ENCODE data around the gene PPY.
"Not testable (repeated sequence)": the region's sequence is repeated elsewhere in the genome, so short reads cannot be mapped to it uniquely, and the experiment has no call there.

Gene PPY

GRCh38 chr17:43905400-43905984, 36.8 kb downstream of the PPY start:
- no peak for DNase-seq (ENCODE audit: low read depth)

GRCh38 chr17:43901861-43902589, 40.3 kb downstream of the PPY start:
- DNase-seq (ENCODE audit: low read depth): no peak

- no peak for DNase-seq (ENCODE audit: low read depth)
These were observed 41.2 kb downstream of the PPY start for GRCh38 chr17:43900858-43901754.

GRCh38 chr17:43900183-43900857, 42.0 kb downstream of the PPY start:
- DNase-seq (ENCODE audit: low read depth): peak; percentile 57

- DNase-seq (ENCODE audit: low read depth): no peak
These were observed 43.8 kb downstream of the PPY start for GRCh38 chr17:43898446-43898845.

- no peak for DNase-seq (ENCODE audit: low read depth)
These were observed 44.4 kb downstream of the PPY start for GRCh38 chr17:43897831-43898230.

- not testable (repeated sequence) for DNase-seq (ENCODE audit: low read depth)
These were observed 47.8 kb downstream of the PPY start for GRCh38 chr17:43894494-43894893.

- DNase-seq (ENCODE audit: low read depth): no peak
These were observed 49.7 kb downstream of the PPY start for GRCh38 chr17:43892647-43892952.

GRCh38 chr17:43891851-43892646, 50.2 kb downstream of the PPY start:
- DNase-seq (ENCODE audit: low read depth): peak; percentile 45

Measured in fibroblast of gingiva (primary cell).